Activated CD4-positive, CD25-positive, alpha-beta regulatory T cell treated with anti-CD3 and anti-CD28 coated beads, Interleukin-2, amount 50 U/mL, for 16 hours (primary cell): ENCODE results near the gene CCNL2.
"Not testable (repeated sequence)": the region's sequence is repeated elsewhere in the genome, so short reads cannot be mapped to it uniquely, and the experiment has no call there.

Source experiments
- DNase-seq: peaks from one replicate; pipeline ENCODE4 v3.0.0-alpha.2; 2020; ENCODE audit warnings: low read depth, low spot score

CCNL2 gene

DNA sequence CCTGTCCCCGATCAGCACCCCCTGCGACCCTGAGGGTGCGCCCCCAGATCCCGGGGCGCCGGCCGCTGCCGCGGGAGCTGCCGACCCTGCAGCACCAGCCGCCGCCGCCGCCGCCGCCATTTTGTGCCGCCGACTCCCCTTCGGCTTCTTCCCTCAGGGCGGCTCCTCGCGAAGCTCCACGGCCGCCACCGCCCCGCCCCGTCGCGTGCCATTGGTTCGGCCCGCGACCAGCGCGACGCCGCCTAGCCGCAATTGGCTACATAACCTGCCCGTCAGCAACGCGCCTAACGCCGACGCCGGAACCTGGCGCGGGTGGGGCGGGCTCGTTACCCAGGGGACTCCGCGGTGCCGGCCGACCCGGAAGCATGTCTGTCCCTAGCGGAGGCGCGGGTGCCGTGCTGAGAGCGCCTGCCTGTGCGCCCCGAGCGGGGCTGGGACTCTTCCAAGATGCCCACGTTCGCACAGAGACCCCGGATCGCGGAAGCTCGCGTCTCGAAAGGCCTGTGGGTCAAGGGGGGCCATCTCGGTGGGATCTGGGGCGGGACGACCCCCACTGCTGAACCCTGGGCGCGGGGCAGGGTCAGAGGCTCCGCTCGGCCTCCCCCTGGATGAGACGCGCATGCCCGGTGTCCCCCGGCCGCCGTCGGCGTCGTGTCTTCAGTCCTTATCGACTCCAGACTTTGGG, at the start of gene CCNL2:
TSS of gene CCNL2 (minus strand) at position 149 of the 685 bp plus-strand sequence. CDS start at position 120, 29 bp downstream.
- peak; percentile 98 for DNase-seq

- not testable (repeated sequence) for DNase-seq
These were observed 47.5 kb upstream of the CCNL2 start for GRCh38 chr1:1446631-1447030.

GRCh38 chr1:1442069-1442770, 43.1 kb upstream of the CCNL2 start:
- no peak for DNase-seq

GRCh38 chr1:1441002-1441888, 42.1 kb upstream of the CCNL2 start:
- peak; percentile 26 for DNase-seq

DNA sequence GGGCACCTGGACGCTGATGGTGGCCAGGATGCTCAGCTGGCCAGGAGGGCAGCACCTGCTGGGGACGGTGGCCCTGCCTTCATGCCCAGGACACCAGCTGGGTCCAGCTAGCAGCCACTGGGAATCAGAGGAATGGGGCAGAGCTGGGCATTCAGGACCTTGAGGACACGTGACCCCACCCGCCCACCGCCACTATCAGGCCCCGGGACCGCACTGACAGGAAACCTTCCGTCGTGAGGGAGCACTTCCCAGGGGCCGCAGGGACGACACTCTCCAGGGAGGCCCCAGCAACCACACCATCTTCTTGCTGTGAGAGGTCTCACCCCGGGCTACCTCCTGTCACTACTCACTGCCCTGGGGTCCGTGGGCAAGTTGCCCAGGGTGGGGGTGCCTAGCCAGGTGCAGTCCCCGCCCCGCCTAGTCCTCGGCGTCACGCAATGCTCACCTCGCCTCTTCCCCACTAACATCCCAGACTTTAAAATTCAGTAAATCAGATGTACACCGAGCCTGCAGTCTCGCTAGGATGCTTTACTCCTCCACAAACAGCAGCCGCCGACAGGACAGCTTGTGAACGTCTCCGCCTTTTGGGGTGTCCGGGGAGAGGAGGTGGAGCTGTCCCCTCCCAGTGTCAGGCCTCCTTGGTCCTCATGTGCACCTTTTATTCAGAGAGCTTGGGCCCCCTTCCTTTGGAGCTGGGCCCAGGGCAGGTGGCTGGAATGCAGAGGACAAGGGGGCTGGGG, 41.3 kb upstream of the CCNL2 start:
- no peak for DNase-seq

- no peak for DNase-seq
These were observed 40.6 kb upstream of the CCNL2 start for GRCh38 chr1:1439546-1440261.

DNA sequence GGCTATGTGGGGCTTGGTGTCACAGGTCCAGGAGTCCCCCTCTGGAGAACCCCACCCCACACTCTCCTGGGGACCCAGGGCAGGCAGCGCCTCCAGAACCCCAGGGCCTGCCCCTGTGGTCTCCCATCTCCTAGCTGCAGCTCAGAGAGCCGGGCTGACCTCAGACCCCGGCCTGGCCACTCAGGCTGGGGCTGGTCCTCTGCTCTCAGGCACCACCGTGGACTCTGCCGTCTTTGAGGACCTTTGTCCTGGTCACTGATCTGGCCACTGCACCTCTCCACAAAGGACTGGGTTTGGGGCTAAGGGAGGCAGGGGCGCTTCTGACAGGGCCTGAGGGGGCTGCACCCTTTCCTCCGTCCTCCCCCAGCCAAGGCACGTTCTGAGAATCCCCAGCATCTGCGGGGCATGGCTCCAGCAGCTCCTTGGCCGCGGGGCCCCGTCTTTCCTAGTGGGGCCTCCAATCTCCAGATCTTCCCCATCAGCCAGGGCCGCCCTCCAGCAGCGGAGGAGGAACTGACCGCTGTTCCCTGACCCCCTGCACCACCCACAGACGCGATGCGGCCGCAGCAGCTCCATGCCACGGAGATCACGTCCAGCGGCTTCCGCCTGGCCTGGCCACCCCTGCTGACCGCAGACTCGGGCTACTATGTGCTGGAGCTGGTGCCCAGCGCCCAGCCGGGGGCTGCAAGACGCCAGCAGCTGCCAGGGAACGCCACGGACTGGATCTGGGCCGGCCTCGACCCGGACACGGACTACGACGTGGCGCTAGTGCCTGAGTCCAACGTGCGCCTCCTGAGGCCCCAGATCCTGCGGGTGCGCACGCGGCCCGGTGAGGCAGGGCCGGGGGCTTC, 39.6 kb upstream of the CCNL2 start:
- no peak for DNase-seq

- DNase-seq: no peak
These were observed 38.8 kb upstream of the CCNL2 start for GRCh38 chr1:1437904-1438376.

- no peak for DNase-seq
These were observed 38.1 kb upstream of the CCNL2 start for GRCh38 chr1:1437033-1437903.

DNA sequence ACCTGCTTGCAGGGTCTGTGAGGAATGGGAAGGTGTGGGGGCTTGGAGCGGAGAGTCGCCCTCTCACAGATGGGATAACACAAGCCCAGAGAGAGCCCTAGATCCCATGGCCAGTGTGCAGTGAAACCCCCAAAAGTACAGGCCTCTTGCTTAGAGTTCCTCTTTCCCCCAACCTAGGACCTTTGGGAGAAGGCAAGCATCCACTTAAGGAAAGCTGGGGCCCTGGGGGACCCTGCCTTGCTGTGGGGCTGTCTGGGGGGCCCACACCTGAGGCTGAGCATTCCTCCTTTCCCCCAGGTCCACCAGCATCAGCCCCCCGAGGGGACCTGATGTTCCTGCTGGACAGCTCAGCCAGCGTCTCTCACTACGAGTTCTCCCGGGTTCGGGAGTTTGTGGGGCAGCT, 37.5 kb upstream of the CCNL2 start:
- no peak for DNase-seq

DNA sequence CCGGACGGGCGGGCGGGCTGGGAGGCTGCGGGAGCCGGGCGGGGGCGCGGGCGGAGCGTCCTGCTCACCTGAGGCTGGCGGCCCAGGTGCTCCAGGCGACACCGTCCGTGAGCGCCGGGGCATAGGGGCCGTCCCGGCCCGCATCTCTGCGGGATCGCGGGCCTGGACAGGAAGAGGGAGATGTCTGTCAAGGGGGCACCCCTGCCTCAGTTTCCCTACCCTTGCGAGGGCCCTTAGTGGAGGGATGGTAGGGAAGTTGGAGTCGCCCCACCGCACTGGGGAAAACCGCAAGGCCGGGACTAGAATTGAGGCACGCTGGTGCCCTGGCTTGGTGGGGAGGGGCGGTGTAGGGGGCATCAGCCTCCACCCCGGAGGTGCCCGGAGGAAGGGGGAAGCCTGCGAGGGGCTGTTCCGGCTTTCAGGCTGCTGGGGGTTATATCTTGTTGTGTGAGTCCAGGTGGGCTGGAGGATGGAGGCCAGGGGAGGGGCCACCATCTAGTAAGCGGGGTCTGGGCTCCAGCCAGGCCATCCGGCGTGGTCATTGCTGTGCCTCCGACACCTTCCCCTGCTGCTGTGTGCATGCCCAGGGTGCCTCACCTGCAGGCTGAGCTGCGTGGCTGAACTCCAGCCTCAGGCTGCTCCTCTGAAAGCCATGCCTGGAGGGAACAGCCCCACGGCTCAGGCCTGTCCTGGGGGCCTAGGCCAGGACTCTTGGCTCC, 36.9 kb upstream of the CCNL2 start:
- DNase-seq: no peak

GRCh38 chr1:1435106-1435903, 36.2 kb upstream of the CCNL2 start, which contains the start of gene VWA1:
Gene VWA1, plus strand, starts transcription at chr1:1435690. Its CDS starts 59 bp downstream, at chr1:1435749.
- peak; percentile 26 for DNase-seq

DNA sequence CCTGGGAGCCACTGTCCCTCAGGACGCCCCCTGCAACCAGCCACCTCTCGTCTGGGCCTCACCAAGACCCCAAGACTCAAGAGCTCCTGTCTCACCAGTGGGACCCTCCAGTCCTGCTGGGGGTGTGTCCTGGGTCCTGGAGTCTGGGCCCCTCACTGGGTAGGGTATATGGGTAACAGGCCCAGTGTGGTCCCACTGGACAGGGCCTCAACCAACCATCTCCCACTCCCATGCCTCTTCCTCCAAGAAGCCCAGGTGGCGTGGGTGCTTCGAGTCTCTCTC, 35.6 kb upstream of the CCNL2 start:
- no peak for DNase-seq

DNA sequence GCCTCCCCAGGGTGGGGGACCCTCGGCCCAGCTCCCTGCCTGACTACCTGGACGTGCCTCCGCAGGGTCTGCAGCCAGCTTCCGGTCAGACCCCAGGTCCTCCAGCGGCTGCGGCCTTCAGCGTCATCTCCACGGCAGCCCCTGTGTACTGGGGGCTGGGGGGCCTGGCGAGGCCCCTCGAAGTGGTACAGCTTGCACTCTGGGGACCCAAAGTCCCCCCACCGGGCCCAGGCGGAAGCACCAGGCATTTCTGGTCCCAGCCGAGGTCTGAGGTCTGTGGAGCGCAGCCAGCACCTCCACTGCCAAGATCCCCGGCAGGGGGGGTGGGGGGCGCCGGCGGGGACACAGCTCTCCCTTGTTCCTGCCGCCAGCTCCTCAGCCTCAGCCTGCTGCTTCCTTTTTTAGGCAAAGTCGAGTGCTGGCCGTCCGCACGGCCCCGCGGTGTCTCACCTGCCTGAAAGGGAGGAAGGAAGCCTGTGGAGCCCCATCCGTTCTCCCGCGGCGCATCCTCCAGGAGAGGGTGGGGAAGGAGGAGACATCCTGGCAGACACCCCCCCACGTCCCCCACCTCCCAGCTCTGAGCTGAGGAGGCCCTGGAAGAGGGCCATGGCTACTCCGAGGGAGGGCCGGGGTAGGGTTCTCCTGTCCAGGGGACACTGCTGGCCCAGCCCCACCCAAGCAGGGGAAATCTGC, 35.1 kb upstream of the CCNL2 start:
- DNase-seq: no peak

- no peak for DNase-seq
These were observed 34.6 kb upstream of the CCNL2 start for GRCh38 chr1:1433804-1434130.

DNA sequence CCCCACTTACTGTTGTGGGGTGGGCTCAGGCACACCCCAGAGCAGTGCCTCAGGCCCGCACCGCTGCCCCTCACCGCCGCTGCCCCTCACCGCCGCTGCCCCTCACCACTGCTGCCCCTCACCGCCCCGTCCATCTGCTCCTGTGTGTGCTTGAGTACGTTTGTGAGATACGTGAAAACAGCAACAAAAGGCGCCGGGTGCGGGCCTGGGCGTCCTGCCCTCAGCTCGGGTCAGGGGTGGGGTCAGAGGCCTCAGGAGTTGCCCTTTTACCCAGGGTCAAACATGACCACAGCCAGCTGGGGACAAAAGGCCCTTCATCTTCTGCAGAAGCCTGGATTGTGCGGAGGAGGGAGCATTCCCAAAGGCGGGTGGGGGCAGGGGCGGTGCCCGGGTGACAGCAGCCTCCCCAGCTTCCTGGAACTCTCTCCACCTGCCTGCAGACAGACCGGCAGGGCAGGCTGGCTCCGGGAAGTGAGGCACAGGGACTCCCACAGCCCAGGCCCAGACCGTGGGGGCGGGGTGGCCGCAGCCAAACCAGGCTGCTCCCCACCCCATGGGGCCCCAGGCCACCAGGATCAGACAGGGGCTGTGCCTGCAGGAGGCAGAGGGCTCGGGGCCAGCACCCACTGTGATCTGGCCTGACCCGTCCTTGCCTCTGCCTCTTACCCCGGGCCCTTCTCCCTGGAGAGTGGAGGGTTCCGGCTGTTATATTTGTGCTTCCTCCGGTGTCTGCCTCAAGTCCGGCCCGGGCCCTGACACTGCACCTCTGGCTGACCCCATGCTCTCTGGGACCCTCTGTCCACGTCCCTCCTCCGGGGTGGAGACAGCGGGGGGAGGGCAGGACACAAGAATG, 34.0 kb upstream of the CCNL2 start:
- no peak for DNase-seq
